Heart left ventricle (tissue), 13 donors: ENCODE measurements around the gene ALDOB.

Source experiments
- POLR2A ChIP-seq, 2 donors: fragments of 450-650 bp; IDR thresholded peaks; one replicate each; pipeline ENCODE4 v1.6.1; 2017; ENCODE audit warnings: antibody characterized with exemption in 2 of 2, mild to moderate bottlenecking in 2 of 2, moderate library complexity in 2 of 2
- TF ChIP-seq, protein P1 (sequence below), 12 donors: fragments of 200-600 bp; sonication (generic) in 4 of 12; IDR thresholded peaks; one replicate each; pipeline versions ENCODE4 v1.5.0 to v1.8.0; 2018 to 2022; ENCODE audit warnings: antibody characterized with exemption in 12 of 12, mild to moderate bottlenecking in 5 of 12
- donor health status: ischemic (EF 13 %, LVEDD 7.1; RV severe dilation, severe dysfunction).
- donor health status: DM: no; HTN: yes; CAD: no.
- donor health status: DM: no; HTN: no; CAD: no.
- donor health status: ischemic (EF 25% LVEDD 6.9; RV normal size, moderate dysfunction).
- donor health status: ischemic (EF 25% LVEDD 5.7; RV mildly dilated, moderate dysfunction).
- donor health status: ischemic (EF 35%, LVEDD 5.7; RV mildly dilated, moderate dysfunction).
- donor health status: nonischemic (EF 11% LVEDD 7.7; RV severe dilation, severe dysfunction).
- donor health status: DM: yes; HTN: yes; CAD: no.
- donor health status: PGD.
- donor health status: ischemic (EF 29% LVEDD 5.4; RV normal size, mild dysfunction).
- donor health status: nonischemic (EF 23%, LVEDD 6.1; RV moderate dilation, normal function).

- TF ChIP-seq, protein P1, sequence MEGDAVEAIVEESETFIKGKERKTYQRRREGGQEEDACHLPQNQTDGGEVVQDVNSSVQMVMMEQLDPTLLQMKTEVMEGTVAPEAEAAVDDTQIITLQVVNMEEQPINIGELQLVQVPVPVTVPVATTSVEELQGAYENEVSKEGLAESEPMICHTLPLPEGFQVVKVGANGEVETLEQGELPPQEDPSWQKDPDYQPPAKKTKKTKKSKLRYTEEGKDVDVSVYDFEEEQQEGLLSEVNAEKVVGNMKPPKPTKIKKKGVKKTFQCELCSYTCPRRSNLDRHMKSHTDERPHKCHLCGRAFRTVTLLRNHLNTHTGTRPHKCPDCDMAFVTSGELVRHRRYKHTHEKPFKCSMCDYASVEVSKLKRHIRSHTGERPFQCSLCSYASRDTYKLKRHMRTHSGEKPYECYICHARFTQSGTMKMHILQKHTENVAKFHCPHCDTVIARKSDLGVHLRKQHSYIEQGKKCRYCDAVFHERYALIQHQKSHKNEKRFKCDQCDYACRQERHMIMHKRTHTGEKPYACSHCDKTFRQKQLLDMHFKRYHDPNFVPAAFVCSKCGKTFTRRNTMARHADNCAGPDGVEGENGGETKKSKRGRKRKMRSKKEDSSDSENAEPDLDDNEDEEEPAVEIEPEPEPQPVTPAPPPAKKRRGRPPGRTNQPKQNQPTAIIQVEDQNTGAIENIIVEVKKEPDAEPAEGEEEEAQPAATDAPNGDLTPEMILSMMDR (IDR thresholded peaks at IDR 0.05) = no peak
- no peak for TF ChIP-seq POLR2A (IDR thresholded peaks at IDR 0.05)
These were observed 32.5 kb upstream of the ALDOB start for GRCh38 chr9:101468116-101468515.
